NK-92 (cell line): ENCODE measurements around the gene RIT2.
"Not testable (repeated sequence)": the region's sequence is repeated elsewhere in the genome, so short reads cannot be mapped to it uniquely, and the experiment has no call there.

ENCODE experiments used
- DNase-seq: peaks from one replicate; lab custom pipeline; 2025; ENCODE audit not compliant: unreplicated experiment; lab: John Stamatoyannopoulos, UW

Gene RIT2

GRCh38 chr18:42850174-42851083 lies 265.1 kb downstream of the RIT2 start:
- DNase-seq, result no peak

DNA sequence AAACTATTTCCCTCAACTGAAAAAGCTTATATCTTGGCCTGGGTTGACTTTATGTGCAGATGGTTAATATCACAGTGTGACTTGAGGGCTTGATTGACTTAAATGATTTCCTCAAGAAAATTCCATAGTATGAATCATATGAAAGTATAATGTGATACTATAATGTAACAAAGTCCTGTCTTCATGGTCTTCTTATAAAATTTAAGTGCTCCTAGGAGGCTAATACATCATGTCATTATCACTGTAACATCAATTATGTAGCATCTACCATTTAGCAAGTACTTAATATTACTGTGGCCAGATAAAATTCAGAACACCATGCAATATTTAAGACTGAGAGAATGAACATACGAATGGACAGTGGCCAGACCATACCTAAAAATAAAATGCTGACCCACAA lies 276.1 kb downstream of the RIT2 start:
- no peak for DNase-seq

DNA sequence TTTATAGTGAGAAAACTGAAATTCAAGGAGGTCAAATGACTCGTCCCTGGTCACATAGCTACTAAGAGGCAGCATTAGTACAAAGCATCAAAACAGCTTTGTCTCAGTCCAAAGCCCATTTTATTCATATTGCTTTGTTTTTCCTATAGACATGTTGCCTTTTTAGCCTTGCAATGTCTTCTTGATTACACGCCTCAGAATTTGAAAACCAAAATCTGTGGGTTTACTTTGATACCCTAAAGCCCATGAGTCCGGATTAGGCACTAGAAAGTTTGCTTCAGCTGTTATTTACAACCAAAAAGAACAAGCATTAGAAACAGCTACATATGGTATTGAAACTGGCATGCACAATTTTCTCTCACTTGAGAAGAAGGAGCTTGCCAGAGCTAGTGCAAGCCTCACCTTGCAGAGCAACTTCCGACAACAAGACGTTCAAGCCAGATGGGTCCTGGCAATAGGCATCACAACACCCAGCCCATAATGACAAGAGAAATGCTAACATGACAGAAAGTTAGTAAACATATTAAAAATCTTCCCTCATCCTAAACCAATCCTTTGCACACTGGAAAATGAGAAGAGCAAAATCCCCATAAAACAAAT lies 276.8 kb downstream of the RIT2 start:
- no peak for DNase-seq

- DNase-seq, result no peak
Observed at GRCh38 chr18:42830936-42831335, 284.5 kb downstream of the RIT2 start.

- DNase-seq, result no peak
Observed at GRCh38 chr18:42828881-42829280, 286.6 kb downstream of the RIT2 start.

DNA sequence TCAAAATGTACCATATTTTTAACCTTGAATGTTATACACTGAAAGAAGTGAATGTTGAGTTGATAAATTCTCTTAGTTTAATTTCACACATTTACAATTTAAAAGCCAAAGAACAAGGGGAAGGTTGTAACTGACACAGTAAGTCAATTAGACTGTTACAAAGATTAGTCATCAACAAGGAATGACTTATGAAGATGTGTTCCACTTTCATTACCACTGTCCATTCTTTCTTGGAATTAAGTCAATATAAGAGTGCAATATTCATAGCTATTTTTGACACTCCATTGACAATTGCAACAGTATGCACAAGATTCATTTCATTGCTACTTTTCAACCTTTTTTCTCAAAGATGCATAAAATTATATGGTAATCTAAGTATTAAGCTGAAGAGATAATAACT lies 291.3 kb downstream of the RIT2 start:
- no peak for DNase-seq

DNA sequence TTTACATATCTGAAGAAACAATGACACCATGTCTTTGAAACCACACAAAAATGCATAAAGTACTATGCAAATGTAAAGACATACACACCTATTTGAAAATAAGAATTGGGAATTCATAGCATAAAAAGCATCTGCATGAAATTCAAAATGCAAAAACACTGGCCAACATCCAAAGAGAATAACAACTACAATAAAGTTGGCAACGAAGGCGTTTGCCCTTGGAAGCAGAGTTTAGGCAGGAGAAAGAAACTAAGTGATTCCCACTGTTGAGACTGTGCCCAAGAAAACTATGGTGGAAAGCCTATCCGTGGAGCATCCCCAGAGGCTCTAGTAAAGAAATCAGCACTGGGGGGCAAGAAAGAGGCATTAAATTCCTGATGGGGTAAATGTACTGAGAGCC lies 292.8 kb downstream of the RIT2 start:
- no peak for DNase-seq

GRCh38 chr18:42821492-42821891 lies 294.0 kb downstream of the RIT2 start:
- no peak for DNase-seq

DNA sequence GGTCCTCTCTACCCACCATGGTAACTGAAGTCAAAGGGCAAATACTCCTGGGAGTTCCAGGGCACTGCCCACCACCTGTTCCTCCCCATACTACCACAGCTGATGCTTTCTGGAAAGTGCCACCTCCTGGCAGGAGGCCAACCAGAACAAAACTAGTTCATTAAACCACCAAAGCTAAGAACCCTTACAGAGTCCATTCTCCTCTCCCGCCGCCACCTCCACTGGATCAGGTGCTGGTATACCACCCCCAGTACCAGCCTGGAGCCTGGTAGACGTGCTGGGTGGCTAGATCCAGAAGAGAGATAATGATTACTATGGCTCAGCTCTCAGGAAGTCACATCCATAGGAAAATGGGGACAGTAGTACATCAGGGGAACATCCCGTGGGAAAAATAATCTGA lies 300.9 kb downstream of the RIT2 start:
- no peak for DNase-seq

DNA sequence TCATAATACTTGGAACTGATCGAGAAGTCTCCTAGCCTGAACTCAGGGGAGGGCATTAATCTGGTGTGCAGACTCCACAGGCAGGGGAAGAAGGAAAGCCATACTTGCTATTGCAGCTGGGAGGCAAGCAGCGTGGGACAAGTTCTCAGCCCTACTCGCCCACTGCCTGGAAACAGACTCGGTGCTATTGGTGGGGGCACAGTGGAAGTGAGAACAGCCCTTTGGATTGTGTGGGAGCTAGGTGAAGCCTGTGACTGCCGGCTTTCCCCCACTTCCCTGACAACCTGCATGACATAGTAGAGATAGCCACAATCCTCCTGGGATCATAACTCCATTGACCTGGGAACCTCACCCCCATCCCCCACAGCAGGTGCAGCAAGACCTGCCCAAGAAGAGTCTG lies 301.3 kb downstream of the RIT2 start:
- DNase-seq, result no peak

DNA sequence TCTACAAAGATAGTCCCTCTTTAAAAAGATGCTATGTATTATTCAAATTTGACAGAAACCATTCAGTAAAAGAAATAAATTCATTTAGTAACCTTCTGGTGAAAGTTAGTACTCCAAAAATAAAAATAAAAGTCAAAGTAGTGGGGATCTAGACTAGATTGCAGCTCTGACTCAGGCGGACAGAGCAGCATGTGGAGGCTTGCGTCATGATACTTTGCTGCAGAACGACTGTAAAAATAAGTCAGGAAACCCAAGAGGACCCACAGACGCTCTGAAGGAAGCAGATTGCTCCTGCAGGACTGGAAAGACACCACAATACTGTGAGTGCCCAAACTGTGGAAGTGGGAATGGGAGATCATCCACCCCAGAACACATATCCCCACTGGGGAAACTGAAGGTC lies 301.9 kb downstream of the RIT2 start:
- no peak for DNase-seq

- no peak for DNase-seq
Observed at GRCh38 chr18:42807887-42808286, 307.6 kb downstream of the RIT2 start.

DNA sequence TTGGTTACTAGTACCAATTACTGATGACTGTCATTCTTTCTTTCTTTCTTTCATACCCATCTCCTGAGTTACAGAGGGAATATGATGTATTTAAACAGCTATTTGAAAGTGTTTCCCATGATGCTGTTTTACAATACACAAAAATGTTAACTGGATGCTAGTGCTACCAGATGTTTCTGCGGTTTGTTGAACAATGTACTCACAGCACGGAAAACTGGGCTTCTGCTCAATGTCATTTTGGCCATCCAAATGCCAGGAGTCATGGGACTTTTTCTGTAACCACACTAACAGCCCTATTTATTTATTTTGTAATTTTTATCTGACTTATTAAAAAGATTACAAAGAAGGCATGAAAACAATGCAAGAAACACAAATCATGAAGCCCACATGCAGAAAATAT lies 313.8 kb downstream of the RIT2 start:
- no peak for DNase-seq

DNA sequence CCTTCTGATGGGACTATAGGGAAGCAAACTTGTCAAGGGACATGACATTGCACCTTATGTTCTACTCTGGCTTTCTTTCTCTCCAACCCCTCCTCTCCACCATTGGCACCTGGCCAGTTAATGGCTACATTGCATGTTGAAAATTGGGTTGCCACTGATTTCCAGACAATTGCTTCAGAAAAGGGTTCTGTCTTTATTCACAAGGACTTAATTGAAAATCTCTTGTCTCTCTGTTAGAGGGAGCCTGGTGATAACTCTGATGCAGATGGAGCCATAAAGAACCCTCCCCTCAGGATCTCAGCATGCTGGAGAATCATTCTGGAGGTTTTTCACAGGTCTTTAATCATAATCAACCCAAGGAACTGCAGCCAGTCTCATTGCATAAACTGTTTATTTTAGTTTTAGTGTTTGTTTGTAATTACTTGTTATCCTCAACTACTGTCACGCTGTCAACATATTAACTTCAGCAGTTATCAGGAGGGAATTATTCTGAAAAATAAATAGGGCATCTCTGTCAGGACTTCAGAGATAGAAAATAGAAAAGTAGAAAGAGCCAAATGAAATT lies 316.8 kb downstream of the RIT2 start:
- no peak for DNase-seq

- not testable (repeated sequence) for DNase-seq
Observed at GRCh38 chr18:42795213-42795789, 320.2 kb downstream of the RIT2 start.

DNA sequence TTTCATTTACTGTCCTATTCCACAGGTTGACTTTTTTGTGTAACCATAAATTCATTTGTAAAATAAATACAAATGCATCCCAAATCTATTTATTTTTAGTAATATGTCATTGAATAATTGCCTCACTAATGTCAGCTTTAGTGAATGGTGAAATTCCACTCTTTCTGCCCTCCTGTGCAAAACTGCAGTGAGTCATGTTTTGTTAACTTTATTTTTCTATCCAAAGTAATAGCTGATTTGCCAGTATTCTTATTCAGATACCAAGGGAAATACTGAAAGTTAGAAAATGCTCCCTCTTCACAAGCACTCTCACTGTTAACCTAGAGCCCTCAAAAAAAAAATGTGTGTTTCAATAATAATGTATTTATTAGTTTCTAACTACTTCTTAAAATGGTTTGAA lies 322.8 kb downstream of the RIT2 start:
- DNase-seq, result no peak

DNA sequence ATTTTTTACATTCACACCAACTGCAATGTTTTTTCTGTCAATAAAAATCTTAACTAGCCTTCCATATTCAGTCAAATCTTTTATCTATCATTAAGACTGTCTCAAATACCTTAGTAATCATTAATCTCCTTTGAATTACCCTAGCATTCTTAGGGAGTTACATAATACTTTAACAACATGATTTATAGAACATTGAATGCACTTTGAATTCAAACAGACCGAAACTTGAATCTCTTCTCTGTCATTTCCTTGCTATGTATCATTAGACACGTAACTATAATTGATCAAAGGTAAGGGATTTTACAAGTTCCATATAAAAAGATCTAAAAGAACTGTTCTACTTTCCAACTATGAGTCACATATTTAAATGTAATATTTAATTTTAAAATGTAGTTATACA lies 330.9 kb downstream of the RIT2 start:
- DNase-seq, result no peak

- no peak for DNase-seq
Observed at GRCh38 chr18:42782929-42783328, 332.6 kb downstream of the RIT2 start.

- DNase-seq, result no peak
Observed at GRCh38 chr18:42781298-42781815, 334.1 kb downstream of the RIT2 start.

- no peak for DNase-seq
Observed at GRCh38 chr18:42780171-42780570, 335.3 kb downstream of the RIT2 start.

- no peak for DNase-seq
Observed at GRCh38 chr18:42778445-42779042, 336.9 kb downstream of the RIT2 start.
